NAMALWA (cell line): Measurements from ENCODE around the gene TSPAN9.

Experiments used
- DNase-seq: peaks from one replicate; pipeline ENCODE4 v3.0.0-alpha.2; 2015; ENCODE audit warnings: low spot score

Gene TSPAN9

GRCh38 chr12:3164454-3165077 is 87.4 kb downstream of the TSPAN9 start:
- DNase-seq: no peak

- no peak for DNase-seq
Measured at GRCh38 chr12:3165078-3165980, 88.2 kb downstream of the TSPAN9 start.

DNA sequence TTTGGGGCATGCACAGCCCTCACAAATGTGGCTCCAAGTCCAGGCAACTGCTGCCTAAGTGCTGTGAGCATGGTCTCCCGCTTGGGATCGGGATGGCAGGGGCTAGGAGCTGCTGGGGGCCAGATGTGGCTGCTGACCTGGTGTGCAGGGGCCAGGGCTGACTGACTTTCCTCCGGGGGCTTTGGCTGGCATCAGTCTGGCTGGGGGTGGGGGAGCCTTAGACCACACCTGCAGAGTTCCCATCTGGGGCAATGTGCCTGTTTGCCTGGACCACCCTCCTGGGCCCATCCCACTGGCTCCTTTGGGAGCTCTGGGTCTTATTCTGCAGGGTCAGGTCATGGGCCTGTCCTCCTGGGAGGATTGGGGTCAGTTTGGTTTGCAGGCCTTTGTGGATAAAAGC is 90.5 kb downstream of the TSPAN9 start:
- no peak for DNase-seq

- DNase-seq: no peak
Measured at GRCh38 chr12:3168223-3169221, 91.3 kb downstream of the TSPAN9 start.

- DNase-seq: no peak
Measured at GRCh38 chr12:3170423-3171194, 93.4 kb downstream of the TSPAN9 start.

- no peak for DNase-seq
Measured at GRCh38 chr12:3171195-3171591, 94.0 kb downstream of the TSPAN9 start.

DNA sequence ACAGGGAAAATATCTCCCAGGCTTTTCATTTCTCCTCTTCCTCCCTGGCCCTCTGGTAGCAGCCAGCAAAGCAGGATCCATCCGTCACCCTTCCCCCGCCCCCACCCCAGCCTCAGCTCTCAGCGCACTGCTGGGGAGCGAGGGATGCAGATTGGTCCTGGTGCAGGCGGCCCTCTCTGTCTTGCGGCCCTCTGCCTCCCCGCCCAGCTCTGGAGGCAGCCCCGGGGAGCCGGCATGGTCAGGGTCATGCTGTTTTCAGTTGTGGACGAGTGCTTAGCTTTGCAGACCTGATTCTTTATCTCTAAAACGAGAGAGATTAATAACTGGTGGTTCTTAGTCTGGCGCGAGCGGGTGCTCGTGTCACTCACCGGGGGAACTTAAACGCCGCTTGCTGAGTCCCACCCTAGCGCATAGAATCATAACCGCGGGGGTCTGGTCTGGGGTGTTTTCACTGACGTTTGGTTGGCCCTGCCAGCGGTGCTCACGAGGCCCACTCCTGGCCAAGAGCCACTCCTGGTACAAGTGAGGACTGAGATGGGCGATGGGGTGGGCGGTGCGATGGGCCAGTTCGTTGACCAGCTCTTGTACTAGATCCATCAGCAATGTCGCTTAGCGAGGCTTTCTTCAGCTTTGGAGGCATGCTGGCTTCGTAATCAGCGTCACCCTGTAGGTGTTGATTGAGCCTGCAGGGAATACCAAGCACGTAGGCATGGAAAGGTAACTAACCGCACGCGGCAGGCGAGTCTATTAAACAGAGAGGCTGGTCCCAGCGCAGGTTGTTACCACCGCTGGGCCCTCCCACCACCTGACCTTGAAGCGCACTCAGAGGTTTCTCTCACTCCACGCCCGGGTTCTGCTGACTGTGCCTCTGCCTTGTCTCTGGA is 95.2 kb downstream of the TSPAN9 start:
- no peak for DNase-seq

GRCh38 chr12:3173008-3173553 is 95.9 kb downstream of the TSPAN9 start:
- DNase-seq: no peak

GRCh38 chr12:3173912-3174311 is 96.7 kb downstream of the TSPAN9 start:
- no peak for DNase-seq

DNA sequence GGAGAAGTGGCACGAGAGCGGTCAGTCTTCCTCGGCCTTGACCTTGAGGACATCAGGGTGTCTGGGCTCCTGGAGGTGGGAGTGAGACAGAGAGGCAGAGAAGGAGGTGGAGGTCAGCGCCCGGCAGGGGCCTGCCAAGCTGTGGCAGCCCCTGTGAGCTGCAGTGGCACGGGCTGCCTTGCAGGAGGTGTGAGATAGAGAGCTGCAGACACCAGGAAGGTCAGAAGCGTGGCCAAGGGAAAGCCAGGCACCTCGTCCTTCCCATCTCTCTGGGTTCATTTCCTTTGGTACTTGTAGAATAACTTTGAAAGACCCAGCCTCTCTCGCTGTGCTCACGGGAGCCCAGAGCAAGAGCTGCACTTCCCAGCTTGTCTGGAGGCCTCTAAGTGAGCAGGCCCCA is 98.1 kb downstream of the TSPAN9 start:
- no peak for DNase-seq

DNA sequence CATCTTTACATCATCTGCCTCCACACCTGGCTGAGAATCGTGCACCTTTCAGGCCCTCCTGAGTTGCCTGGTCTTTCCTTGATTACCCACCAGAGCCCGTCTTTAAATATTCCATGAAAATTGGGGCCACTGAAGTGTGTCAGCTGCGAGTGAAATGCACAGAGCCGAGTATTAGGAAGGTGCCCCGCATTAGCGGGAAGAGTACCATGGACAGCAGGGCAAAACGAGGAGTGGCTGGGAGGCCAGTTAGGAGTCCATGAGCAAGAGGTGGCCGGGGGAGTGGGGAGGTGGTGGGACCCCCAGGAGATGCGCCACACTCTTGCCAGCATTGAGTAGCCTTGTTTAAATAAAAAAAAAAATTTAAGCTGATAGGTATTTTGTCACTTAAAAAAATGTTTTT is 99.6 kb downstream of the TSPAN9 start:
- DNase-seq: no peak

DNA sequence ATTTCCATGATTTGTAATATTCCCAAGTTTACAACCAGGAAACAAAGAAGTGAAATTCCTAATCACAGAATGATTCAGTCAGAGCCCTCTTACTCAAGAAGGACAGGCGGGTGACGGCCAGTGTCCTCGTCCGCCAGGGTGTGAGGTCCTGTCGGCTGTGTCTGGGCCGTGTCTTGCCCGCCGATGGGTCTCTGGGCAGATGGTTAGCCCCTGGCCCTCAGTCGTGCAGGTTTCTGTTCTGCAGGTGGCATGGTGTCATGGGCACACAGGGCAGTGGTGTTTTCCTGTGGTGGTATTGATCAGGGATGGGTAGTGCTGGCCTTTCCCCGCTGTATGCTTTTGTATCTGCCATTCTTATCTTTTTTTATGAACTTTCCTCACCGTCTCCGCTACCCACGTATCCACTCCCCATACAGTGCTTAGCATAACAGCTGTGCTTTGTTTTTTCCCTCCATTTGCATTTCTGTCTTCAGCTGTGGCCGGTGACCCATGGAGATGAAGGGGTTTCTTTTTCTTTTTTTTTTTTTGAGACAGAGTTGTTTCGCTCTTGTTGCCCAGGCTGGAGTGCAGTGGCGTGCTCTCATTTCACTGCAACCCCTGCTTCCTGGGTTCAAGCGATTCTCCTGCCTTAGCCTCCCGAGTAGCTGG is 100.7 kb downstream of the TSPAN9 start:
- DNase-seq: peak; percentile 65

DNA sequence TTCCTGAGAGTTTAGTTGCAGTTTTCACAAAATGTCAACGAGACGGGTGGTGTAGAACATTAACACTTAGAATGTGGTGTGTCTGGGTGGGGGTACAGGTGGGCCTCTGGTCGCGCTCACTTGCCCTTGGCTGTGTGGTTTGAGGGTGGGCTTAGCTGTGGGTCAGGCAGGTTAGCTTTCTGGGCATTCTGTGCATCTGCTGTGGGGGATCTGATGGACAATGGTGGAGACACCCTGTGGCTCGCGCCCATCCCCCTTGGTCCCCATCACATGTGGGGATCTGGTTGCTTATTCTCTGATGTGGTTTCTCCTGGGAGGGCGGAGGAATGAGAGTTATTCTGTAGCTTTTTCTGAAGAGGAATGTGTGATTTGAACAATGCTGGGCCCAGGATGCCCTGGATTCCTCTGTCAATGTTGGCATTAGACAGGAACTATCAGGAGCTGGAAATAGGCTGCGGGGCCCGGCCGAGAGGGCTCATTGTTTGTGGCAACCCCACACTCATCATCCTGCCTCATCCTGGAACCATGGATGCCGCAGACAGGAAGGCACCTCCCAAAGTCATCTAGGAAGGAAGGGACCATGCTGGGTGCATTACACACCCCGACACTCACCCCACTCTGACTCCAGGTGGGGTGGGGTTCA is 101.6 kb downstream of the TSPAN9 start:
- DNase-seq: no peak

GRCh38 chr12:3179731-3180130 is 102.6 kb downstream of the TSPAN9 start:
- DNase-seq: peak; percentile 49

- DNase-seq: no peak
Measured at GRCh38 chr12:3182426-3182825, 105.2 kb downstream of the TSPAN9 start.

DNA sequence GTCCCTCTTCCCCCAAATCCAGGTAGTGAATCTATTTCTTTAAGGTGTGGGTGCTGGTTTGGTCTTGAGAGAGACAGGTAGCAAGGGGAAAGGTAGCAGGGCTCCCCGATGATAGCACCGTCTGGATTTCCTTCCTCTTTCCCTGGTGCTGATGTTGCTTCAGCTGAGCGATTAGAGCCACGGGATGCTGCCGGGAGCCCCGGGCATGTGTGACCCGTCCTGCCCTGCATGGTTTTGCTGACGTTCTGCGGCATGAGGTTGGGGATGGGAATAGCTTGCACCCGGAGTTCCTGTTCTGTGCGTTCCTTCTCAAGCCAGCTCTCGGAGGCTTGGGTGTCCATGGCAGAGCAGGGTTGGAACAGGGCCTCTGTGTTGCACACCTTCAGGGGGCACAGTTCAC is 107.3 kb downstream of the TSPAN9 start:
- no peak for DNase-seq

- DNase-seq: no peak
Measured at GRCh38 chr12:3185260-3185870, 108.2 kb downstream of the TSPAN9 start.

GRCh38 chr12:3186546-3187215 is 109.5 kb downstream of the TSPAN9 start:
- no peak for DNase-seq
